ENCODE data around the gene FSCN2. TPM values are rescaled to one million over a fixed set of nuclear protein-coding genes. Genes with fewer than 3 reads are reported as not detected.

FSCN2 gene
- total RNA-seq, 2 donors from 2014 or later, result 1.0 to 1.8 TPM

DNA sequence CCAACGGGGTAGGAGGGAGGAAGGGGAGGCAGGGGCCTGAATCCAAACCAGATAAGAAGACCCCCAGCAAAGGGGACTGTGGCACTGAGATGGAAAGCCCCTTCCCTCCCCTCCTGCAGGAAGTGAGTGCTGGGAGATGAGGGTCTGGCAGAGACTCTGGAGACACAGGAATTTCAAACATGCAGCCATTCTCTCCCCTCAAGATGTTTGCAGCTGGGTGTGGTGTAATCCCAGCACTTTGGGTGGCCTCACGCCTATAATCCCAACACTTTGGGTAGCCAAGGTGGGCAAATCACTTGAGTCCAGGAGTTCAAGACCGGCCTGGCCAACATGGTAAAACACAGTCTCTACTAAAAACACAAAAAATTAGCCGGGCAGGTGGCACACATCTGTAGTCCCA lies 57.9 kb downstream of the FSCN2 start:
- peaks cover 88% of the 10 kb centered on the region for H3K36me3 ChIP-seq (ENCODE audit: control insufficient read depth, insufficient read depth, low read length)
- no peak overlapping the region for H3K27ac ChIP-seq (ENCODE audit: low read depth, low read length)
- Mint-ChIP-seq H3K27me3 (ENCODE audit: insufficient read depth) (no peaks in the 10 kb centered on the region), H3K4me1 (no peaks in the 10 kb centered on the region), H3K36me3 (ENCODE audit: low read depth) (peaks cover 86% of the 10 kb centered on the region), H3K27ac (peak overlapping the region; percentile 35), H3K4me3 (no peak overlapping the region), H3K9me3 (no peaks in the 10 kb centered on the region)
- TF ChIP-seq, protein P1, sequence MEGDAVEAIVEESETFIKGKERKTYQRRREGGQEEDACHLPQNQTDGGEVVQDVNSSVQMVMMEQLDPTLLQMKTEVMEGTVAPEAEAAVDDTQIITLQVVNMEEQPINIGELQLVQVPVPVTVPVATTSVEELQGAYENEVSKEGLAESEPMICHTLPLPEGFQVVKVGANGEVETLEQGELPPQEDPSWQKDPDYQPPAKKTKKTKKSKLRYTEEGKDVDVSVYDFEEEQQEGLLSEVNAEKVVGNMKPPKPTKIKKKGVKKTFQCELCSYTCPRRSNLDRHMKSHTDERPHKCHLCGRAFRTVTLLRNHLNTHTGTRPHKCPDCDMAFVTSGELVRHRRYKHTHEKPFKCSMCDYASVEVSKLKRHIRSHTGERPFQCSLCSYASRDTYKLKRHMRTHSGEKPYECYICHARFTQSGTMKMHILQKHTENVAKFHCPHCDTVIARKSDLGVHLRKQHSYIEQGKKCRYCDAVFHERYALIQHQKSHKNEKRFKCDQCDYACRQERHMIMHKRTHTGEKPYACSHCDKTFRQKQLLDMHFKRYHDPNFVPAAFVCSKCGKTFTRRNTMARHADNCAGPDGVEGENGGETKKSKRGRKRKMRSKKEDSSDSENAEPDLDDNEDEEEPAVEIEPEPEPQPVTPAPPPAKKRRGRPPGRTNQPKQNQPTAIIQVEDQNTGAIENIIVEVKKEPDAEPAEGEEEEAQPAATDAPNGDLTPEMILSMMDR (conservative IDR thresholded peaks at IDR 0.05), result no peak
- WGBS, 2 experiments (ENCODE audit: insufficient coverage in 1 of 2, insufficient read length in 1 of 2), result 83 to 96% methylated on average over 4 of the region's 4 CpGs
- H3K9ac ChIP-seq (ENCODE audit: extremely low read depth, low read length, poor library complexity, severe bottlenecking), result no peak overlapping the region
- no peak overlapping the region for H3K4me3 ChIP-seq (ENCODE audit: low read length)
- no peaks in the 10 kb centered on the region for H3K9me3 ChIP-seq (ENCODE audit: control insufficient read depth, low read length)
- no peak for DNase-seq
- H3K4me1 ChIP-seq (ENCODE audit: control insufficient read depth, insufficient read depth, low read length), result no peaks in the 10 kb centered on the region
- H3K27me3 ChIP-seq (ENCODE audit: control insufficient read depth, insufficient read depth, low read length, poor library complexity, severe bottlenecking), result no peaks in the 10 kb centered on the region

Other genes starting within 250 kb of the FSCN2 start
- 10 to 100 TPM; 60.2 to 90.3 TPM for gene SLC38A10, start 233.1 kb upstream of the FSCN2 start, total RNA-seq
- gene BAHCC1, start 132.9 kb upstream of the FSCN2 start, total RNA-seq, result 10 to 100 TPM; 63.9 to 78.1 TPM
- 1,000 to 10,000 TPM; 4,461 to 5,616 TPM for gene ACTG1, start 15.6 kb upstream of the FSCN2 start, total RNA-seq
- gene FAAP100, start 24.0 kb downstream of the FSCN2 start, total RNA-seq, result 10 to 100 TPM; 34.5 to 39.5 TPM
- 100 to 1,000 TPM; 113 to 118 TPM for gene NPLOC4, start 108.7 kb downstream of the FSCN2 start, total RNA-seq
- 1 to 10 TPM; 1.3 to 1.8 TPM for gene TSPAN10, start 108.8 kb downstream of the FSCN2 start, total RNA-seq
- gene PDE6G, start 128.2 kb downstream of the FSCN2 start, total RNA-seq, result 1 to 10 TPM; 3.2 to 4.3 TPM
- gene OXLD1, start 138.2 kb downstream of the FSCN2 start, total RNA-seq, result 10 to 100 TPM; 30.2 to 36.5 TPM
- gene CCDC137, start 138.4 kb downstream of the FSCN2 start, total RNA-seq, result 10 to 100 TPM; 35.8 to 44.2 TPM
- gene ARL16, start 155.4 kb downstream of the FSCN2 start, total RNA-seq, result 10 to 100 TPM; 41.2 to 47.8 TPM
- 100 to 1,000 TPM; 114 to 130 TPM for gene HGS, start 155.6 kb downstream of the FSCN2 start, total RNA-seq
- 100 to 1,000 TPM in 1 of 2 donors, 10 to 100 TPM in 1; 99.4 to 105 TPM for gene MRPL12, start 175.0 kb downstream of the FSCN2 start, total RNA-seq
- 10 to 100 TPM; 24.8 to 37.6 TPM for gene SLC25A10, start 183.9 kb downstream of the FSCN2 start, total RNA-seq

Measured in endodermal cell (in vitro differentiated cells).